ENCODE results near the gene INO80E.
"Not testable (repeated sequence)": the region's sequence is repeated elsewhere in the genome, so short reads cannot be mapped to it uniquely, and the experiment has no call there.

INO80E gene

GRCh38 chr16:30033270-30033669 lies 37.2 kb downstream of the INO80E start:
- DNase-seq = no peak

GRCh38 chr16:30040221-30040620 lies 44.2 kb downstream of the INO80E start:
- no peak for DNase-seq

GRCh38 chr16:30040690-30041089 lies 44.6 kb downstream of the INO80E start:
- not testable (repeated sequence) for DNase-seq

- DNase-seq = no peak
These were observed 45.8 kb downstream of the INO80E start for GRCh38 chr16:30041841-30042240.

GRCh38 chr16:30046178-30046577 lies 50.1 kb downstream of the INO80E start:
- no peak for DNase-seq

- DNase-seq = no peak
These were observed 50.5 kb downstream of the INO80E start for GRCh38 chr16:30046588-30046987.

GRCh38 chr16:30049871-30050270 lies 53.8 kb downstream of the INO80E start:
- no peak for DNase-seq

- no peak for DNase-seq
These were observed 55.5 kb downstream of the INO80E start for GRCh38 chr16:30051518-30051917.

GRCh38 chr16:30052671-30053372 lies 56.8 kb downstream of the INO80E start:
- peak; percentile 69 for DNase-seq

GRCh38 chr16:30053376-30054015 lies 57.5 kb downstream of the INO80E start:
- DNase-seq = no peak

GRCh38 chr16:30054451-30054850 lies 58.4 kb downstream of the INO80E start:
- no peak for DNase-seq

GRCh38 chr16:30054959-30055553 lies 59.0 kb downstream of the INO80E start:
- DNase-seq = no peak

Measured in NCI-H2029 treated with DMSO at 0.1 percent for 48 hours (cell line).